Measurements from ENCODE around the gene TMEM106C.

GRCh38 chr12:47947341-47947740, 16.1 kb upstream of the TMEM106C start:
- TF ChIP-seq, protein P1, sequence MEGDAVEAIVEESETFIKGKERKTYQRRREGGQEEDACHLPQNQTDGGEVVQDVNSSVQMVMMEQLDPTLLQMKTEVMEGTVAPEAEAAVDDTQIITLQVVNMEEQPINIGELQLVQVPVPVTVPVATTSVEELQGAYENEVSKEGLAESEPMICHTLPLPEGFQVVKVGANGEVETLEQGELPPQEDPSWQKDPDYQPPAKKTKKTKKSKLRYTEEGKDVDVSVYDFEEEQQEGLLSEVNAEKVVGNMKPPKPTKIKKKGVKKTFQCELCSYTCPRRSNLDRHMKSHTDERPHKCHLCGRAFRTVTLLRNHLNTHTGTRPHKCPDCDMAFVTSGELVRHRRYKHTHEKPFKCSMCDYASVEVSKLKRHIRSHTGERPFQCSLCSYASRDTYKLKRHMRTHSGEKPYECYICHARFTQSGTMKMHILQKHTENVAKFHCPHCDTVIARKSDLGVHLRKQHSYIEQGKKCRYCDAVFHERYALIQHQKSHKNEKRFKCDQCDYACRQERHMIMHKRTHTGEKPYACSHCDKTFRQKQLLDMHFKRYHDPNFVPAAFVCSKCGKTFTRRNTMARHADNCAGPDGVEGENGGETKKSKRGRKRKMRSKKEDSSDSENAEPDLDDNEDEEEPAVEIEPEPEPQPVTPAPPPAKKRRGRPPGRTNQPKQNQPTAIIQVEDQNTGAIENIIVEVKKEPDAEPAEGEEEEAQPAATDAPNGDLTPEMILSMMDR (IDR thresholded peaks at IDR 0.05), result no peak
- TF ChIP-seq POLR2A (IDR thresholded peaks at IDR 0.05), result no peak

All from thyroid gland (tissue), 4 donors.